Astrocyte (in vitro differentiated cells and primary cell): ENCODE measurements around the gene C22orf39.

ENCODE experiments used
- CTCF ChIP-seq: IDR thresholded peaks from 2 replicates; pipeline ENCODE4 v1.5.1; 2011; ENCODE audit warnings: low read depth, mild to moderate bottlenecking, inconsistent platforms, low read length, moderate library complexity; ENCODE audit not compliant: insufficient read depth
- EZH2 ChIP-seq: IDR thresholded peaks from 2 replicates; pipeline ENCODE4 v1.6.1; 2012; ENCODE audit warnings: mild to moderate bottlenecking, low read length, inconsistent platforms; ENCODE audit not compliant: insufficient read depth

- TF ChIP-seq CTCF, result no peak
- no peak for TF ChIP-seq EZH2
Observed at GRCh38 chr22:19431649-19432132, 15.8 kb downstream of the C22orf39 start, which contains the start of gene HIRA.
